ENCODE measurements around the gene CYP2C9. TPM values are rescaled to one million over a fixed set of nuclear protein-coding genes. Genes with fewer than 3 reads are reported as not detected.

The CYP2C9 gene
- total and polyA plus RNA-seq, 4 donors: 4.3 to 1,789 (median 1,299) TPM

DNA sequence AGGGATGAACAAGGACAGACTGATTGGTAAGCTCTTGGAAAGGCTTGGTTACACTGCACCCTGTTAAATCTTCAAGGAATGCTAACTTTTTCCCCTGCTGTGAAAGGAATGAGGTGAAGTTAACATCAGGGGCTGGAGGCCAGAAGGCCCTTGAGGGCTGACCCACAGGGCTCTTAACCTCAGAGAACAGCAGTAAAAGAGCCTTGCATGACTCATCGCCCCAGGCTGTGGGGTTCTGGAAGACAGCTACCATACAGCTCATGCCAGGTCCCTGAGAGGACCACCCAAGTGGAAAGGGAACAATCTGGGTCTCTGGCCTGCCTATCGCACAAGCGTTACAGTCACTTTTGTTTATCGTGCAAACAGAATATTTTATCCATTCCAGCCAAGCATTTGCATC lies 54.4 kb downstream of the CYP2C9 start:
- 61% methylated on average over 4 of the region's 4 CpGs for whole genome bisulfite sequencing
- Histone ChIP-seq H3K27ac (ENCODE audit: low read depth in 1 of 2, low read length in 2 of 2) (peak overlapping the region; percentile 76 to 97), H3K4me1 (ENCODE audit: control insufficient read depth in 4 of 4, insufficient read depth in 4 of 4, low read length in 3 of 4) (peaks cover 0 to 6% (median 0%) of the 10 kb centered on the region in 4 donors), H3K4me3 (ENCODE audit: low read depth in 1 of 3, low read length in 3 of 3) (no peak overlapping the region), H3K36me3 (ENCODE audit: control insufficient read depth in 4 of 4, insufficient read depth in 3 of 4, low read depth in 1 of 4, low read length in 3 of 4) (peaks cover 0 to 16% (median 12%) of the 10 kb centered on the region in 4 donors), H3K9ac (ENCODE audit: low read depth in 1 of 2, low read length in 2 of 2) (no peak overlapping the region), H3K9me3 (ENCODE audit: control insufficient read depth in 4 of 4, low read length in 3 of 4) (peaks cover 0 to 1% (median 0%) of the 10 kb centered on the region in 4 donors), H3K27me3 (ENCODE audit: control insufficient read depth in 4 of 4, insufficient read depth in 4 of 4, low read length in 3 of 4) (no peaks in the 10 kb centered on the region)
- no peak for DNase-seq (ENCODE audit: low spot score)
- TF ChIP-seq HNF4A (conservative IDR thresholded peaks at IDR 0.05) (no peak), SP1 (IDR thresholded peaks at IDR 0.05) (no peak), RXRA (IDR thresholded peaks at IDR 0.05) (no peak), FOXA2 (IDR thresholded peaks at IDR 0.05) (no peak), GABPA (IDR thresholded peaks at IDR 0.05 in 1 of 2, conservative IDR thresholded peaks at IDR 0.05 in 1 of 2) (no peak), YY1 (IDR thresholded peaks at IDR 0.05) (no peak), NR2F2 (IDR thresholded peaks at IDR 0.05) (no peak), REST (IDR thresholded peaks at IDR 0.05) (no peak), JUND (IDR thresholded peaks at IDR 0.05) (no peak), FOXA1 (IDR thresholded peaks at IDR 0.05) (no peak), MAX (IDR thresholded peaks at IDR 0.05) (no peak), CTCF (IDR thresholded peaks at IDR 0.05; ENCODE audit: low read depth, low read length, missing input control) (no peak), RAD21 (IDR thresholded peaks at IDR 0.05) (no peak), EGR1 (IDR thresholded peaks at IDR 0.05; ENCODE audit: low read depth in 2 of 2) (no peak), ZBTB33 (IDR thresholded peaks at IDR 0.05) (no peak), HNF4G (IDR thresholded peaks at IDR 0.05) (no peak), TAF1 (conservative IDR thresholded peaks at IDR 0.05) (no peak)
- TF ChIP-seq, protein P1, sequence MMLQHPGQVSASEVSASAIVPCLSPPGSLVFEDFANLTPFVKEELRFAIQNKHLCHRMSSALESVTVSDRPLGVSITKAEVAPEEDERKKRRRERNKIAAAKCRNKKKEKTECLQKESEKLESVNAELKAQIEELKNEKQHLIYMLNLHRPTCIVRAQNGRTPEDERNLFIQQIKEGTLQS (IDR thresholded peaks at IDR 0.05): no peak
